Duodenal mucosa (tissue), 2 donors: ENCODE measurements around the gene PFKL.
"Not testable (repeated sequence)": the region's sequence is repeated elsewhere in the genome, so short reads cannot be mapped to it uniquely, and the experiment has no call there.

Experiments used
- H3K27ac ChIP-seq: one replicate; pipeline ENCODE4 v1.7.0; 2013; ENCODE audit warnings: low read depth, low read length
- H3K27me3 ChIP-seq, 2 donors: one replicate each; pipeline ENCODE4 v1.7.0; 2013; ENCODE audit warnings: low read length in 2 of 2, control low read depth in 1 of 2; ENCODE audit not compliant: insufficient read depth in 2 of 2, control insufficient read depth in 1 of 2
- H3K36me3 ChIP-seq, 2 donors: one replicate each; pipeline ENCODE4 v1.7.0; 2013; ENCODE audit warnings: low read length in 2 of 2, control low read depth in 1 of 2; ENCODE audit not compliant: insufficient read depth in 2 of 2, control insufficient read depth in 1 of 2
- H3K4me1 ChIP-seq, 2 donors: one replicate each; pipeline ENCODE4 v1.7.0; 2013; ENCODE audit warnings: low read length in 2 of 2, control low read depth in 1 of 2; ENCODE audit not compliant: insufficient read depth in 2 of 2, control insufficient read depth in 1 of 2
- H3K4me3 ChIP-seq, 2 donors: one replicate each; pipeline ENCODE4 v1.7.0; 2013; ENCODE audit warnings: low read length in 2 of 2, low read depth in 1 of 2
- H3K9ac ChIP-seq, 2 donors: one replicate each; pipeline ENCODE4 v1.7.0; 2013; ENCODE audit warnings: low read length in 2 of 2, low read depth in 1 of 2
- H3K9me3 ChIP-seq, 2 donors: one replicate each; pipeline ENCODE4 v1.7.0; 2013; ENCODE audit warnings: low read length in 2 of 2, control low read depth in 1 of 2; ENCODE audit not compliant: control insufficient read depth in 1 of 2

The PFKL gene

GRCh38 chr21:44354001-44354405 lies 54.1 kb downstream of the PFKL start:
- H3K27me3 ChIP-seq, result peaks cover 8 to 20% of the 10 kb centered on the region in 2 donors
- peak overlapping the region; percentile 44 to 55 for H3K4me3 ChIP-seq
- no peak overlapping the region for H3K27ac ChIP-seq
- peaks cover 0 to 27% of the 10 kb centered on the region in 2 donors for H3K4me1 ChIP-seq
- H3K9me3 ChIP-seq, result no peaks in the 10 kb centered on the region
- peak overlapping the region in 1 of 2 donors; percentile 6 for H3K9ac ChIP-seq
- no peaks in the 10 kb centered on the region for H3K36me3 ChIP-seq

- Histone ChIP-seq H3K4me3 (peak overlapping the region in 1 of 2 donors; percentile 44), H3K27ac (no peak overlapping the region), H3K4me1 (peaks cover 0 to 27% of the 10 kb centered on the region in 2 donors), H3K36me3 (no peaks in the 10 kb centered on the region), H3K27me3 (peaks cover 0 to 13% of the 10 kb centered on the region in 2 donors), H3K9ac (no peak overlapping the region), H3K9me3 (no peaks in the 10 kb centered on the region)
Observed at GRCh38 chr21:44354775-44355771, 55.2 kb downstream of the PFKL start.

GRCh38 chr21:44356160-44356559 lies 56.3 kb downstream of the PFKL start:
- Histone ChIP-seq H3K4me3 (no peak overlapping the region), H3K27me3 (peaks cover 0 to 12% of the 10 kb centered on the region in 2 donors), H3K36me3 (no peaks in the 10 kb centered on the region), H3K4me1 (peaks cover 0 to 26% of the 10 kb centered on the region in 2 donors), H3K9me3 (no peaks in the 10 kb centered on the region), H3K9ac (no peak overlapping the region), H3K27ac (no peak overlapping the region)

- Histone ChIP-seq H3K9ac (no peak overlapping the region), H3K4me3 (no peak overlapping the region), H3K27ac (no peak overlapping the region), H3K4me1 (peaks cover 0 to 21% of the 10 kb centered on the region in 2 donors), H3K9me3 (no peaks in the 10 kb centered on the region), H3K27me3 (peaks cover 0 to 8% of the 10 kb centered on the region in 2 donors), H3K36me3 (no peaks in the 10 kb centered on the region)
Observed at GRCh38 chr21:44356636-44357035, 56.8 kb downstream of the PFKL start.

- Histone ChIP-seq H3K27ac (no peak overlapping the region), H3K27me3 (peaks cover 0 to 4% of the 10 kb centered on the region in 2 donors), H3K36me3 (no peaks in the 10 kb centered on the region), H3K9ac (no peak overlapping the region), H3K4me3 (no peak overlapping the region), H3K9me3 (no peaks in the 10 kb centered on the region), H3K4me1 (peaks cover 0 to 16% of the 10 kb centered on the region in 2 donors)
Observed at GRCh38 chr21:44357064-44357837, 57.4 kb downstream of the PFKL start.

- Histone ChIP-seq H3K4me3 (no peak overlapping the region), H3K36me3 (no peaks in the 10 kb centered on the region), H3K27ac (no peak overlapping the region), H3K4me1 (peaks cover 0 to 4% of the 10 kb centered on the region in 2 donors), H3K9ac (no peak overlapping the region), H3K9me3 (no peaks in the 10 kb centered on the region), H3K27me3 (no peaks in the 10 kb centered on the region)
Observed at GRCh38 chr21:44359396-44359795, 59.5 kb downstream of the PFKL start.

- H3K27me3 ChIP-seq, result no peaks in the 10 kb centered on the region
- H3K9ac ChIP-seq, result no peak overlapping the region
- H3K4me3 ChIP-seq, result no peak overlapping the region
- no peak overlapping the region for H3K27ac ChIP-seq
- no peaks in the 10 kb centered on the region for H3K36me3 ChIP-seq
- H3K4me1 ChIP-seq, result no peaks in the 10 kb centered on the region
- no peaks in the 10 kb centered on the region for H3K9me3 ChIP-seq
Observed at GRCh38 chr21:44360159-44360558, 60.3 kb downstream of the PFKL start.

GRCh38 chr21:44361903-44362302 lies 62.0 kb downstream of the PFKL start:
- H3K4me3 ChIP-seq, H3K9me3 ChIP-seq, H3K27me3 ChIP-seq, H3K36me3 ChIP-seq, H3K4me1 ChIP-seq, H3K27ac ChIP-seq, H3K9ac ChIP-seq: not testable (repeated sequence)

- Histone ChIP-seq H3K27me3 (peaks cover 0 to 3% of the 10 kb centered on the region in 2 donors), H3K36me3 (no peaks in the 10 kb centered on the region), H3K9me3 (no peaks in the 10 kb centered on the region), H3K27ac (no peak overlapping the region), H3K9ac (no peak overlapping the region), H3K4me3 (no peak overlapping the region), H3K4me1 (no peaks in the 10 kb centered on the region)
Observed at GRCh38 chr21:44363278-44363677, 63.4 kb downstream of the PFKL start.
